Measurements from ENCODE around the gene CISTR. TPM values are rescaled to one million over a fixed set of nuclear protein-coding genes. Genes with fewer than 3 reads are reported as not detected.
"Not testable (repeated sequence)": the region's sequence is repeated elsewhere in the genome, so short reads cannot be mapped to it uniquely, and the experiment has no call there.

Gene CISTR
- total RNA-seq, 1 donor from 2014 or later: not detected

GRCh38 chr12:53720946-53721345 lies 30.8 kb downstream of the CISTR start:
- DNase-seq (ENCODE audit: low read depth, low spot score): no peak

- DNase-seq (ENCODE audit: low read depth, low spot score): no peak
Observed at GRCh38 chr12:53719649-53720048, 32.1 kb downstream of the CISTR start.

GRCh38 chr12:53718567-53718966 lies 33.2 kb downstream of the CISTR start:
- not testable (repeated sequence) for DNase-seq (ENCODE audit: low read depth, low spot score)

- DNase-seq (ENCODE audit: low read depth, low spot score): no peak
Observed at GRCh38 chr12:53717319-53717718, 34.5 kb downstream of the CISTR start.

GRCh38 chr12:53714004-53714403 lies 37.8 kb downstream of the CISTR start:
- no peak for DNase-seq (ENCODE audit: low read depth, low spot score)

- DNase-seq (ENCODE audit: low read depth, low spot score): no peak
Observed at GRCh38 chr12:53713516-53713915, 38.3 kb downstream of the CISTR start.

- DNase-seq (ENCODE audit: low read depth, low spot score): no peak
Observed at GRCh38 chr12:53712059-53712643, 39.6 kb downstream of the CISTR start.

- no peak for DNase-seq (ENCODE audit: low read depth, low spot score)
Observed at GRCh38 chr12:53710091-53710490, 41.7 kb downstream of the CISTR start.

- no peak for DNase-seq (ENCODE audit: low read depth, low spot score)
Observed at GRCh38 chr12:53709671-53710070, 42.1 kb downstream of the CISTR start.

- DNase-seq (ENCODE audit: low read depth, low spot score): no peak
Observed at GRCh38 chr12:53706080-53706479, 45.7 kb downstream of the CISTR start.

GRCh38 chr12:53703756-53704155 lies 48.0 kb downstream of the CISTR start:
- DNase-seq (ENCODE audit: low read depth, low spot score): no peak

- peak; percentile 5 for DNase-seq (ENCODE audit: low read depth, low spot score)
Observed at GRCh38 chr12:53701518-53702264, 50.1 kb downstream of the CISTR start.

GRCh38 chr12:53700567-53700966 lies 51.2 kb downstream of the CISTR start:
- DNase-seq (ENCODE audit: low read depth, low spot score): no peak

GRCh38 chr12:53699678-53700025 lies 52.1 kb downstream of the CISTR start:
- DNase-seq (ENCODE audit: low read depth, low spot score): no peak

GRCh38 chr12:53698948-53699677 lies 52.7 kb downstream of the CISTR start:
- no peak for DNase-seq (ENCODE audit: low read depth, low spot score)

- no peak for DNase-seq (ENCODE audit: low read depth, low spot score)
Observed at GRCh38 chr12:53696655-53697331, 55.0 kb downstream of the CISTR start.

Other genes starting within 250 kb of the CISTR start
- gene NPFF, start 244.5 kb downstream of the CISTR start, total RNA-seq: not detected in 2 replicates
- gene ATF7, start 125.6 kb downstream of the CISTR start, total RNA-seq: 10.5 and 12.1 TPM in 2 replicates
- gene ATP5MC2, start 75.9 kb downstream of the CISTR start, total RNA-seq: 103 and 144 TPM in 2 replicates
- gene CALCOCO1, start 24.5 kb downstream of the CISTR start, total RNA-seq: 42.0 and 58.7 TPM in 2 replicates
- gene HOXC13, start 186.9 kb upstream of the CISTR start, total RNA-seq: not detected in 2 replicates
- not detected in 2 replicates for gene HOXC12, start 202.9 kb upstream of the CISTR start, total RNA-seq
- gene HOXC11, start 221.1 kb upstream of the CISTR start, total RNA-seq: not detected in 2 replicates
- not detected in 2 replicates for gene HOTAIR, start 223.0 kb upstream of the CISTR start, total RNA-seq
- not detected in 2 replicates for gene HOXC10, start 233.2 kb upstream of the CISTR start, total RNA-seq
- not detected in 2 replicates for gene HOXC9, start 248.2 kb upstream of the CISTR start, total RNA-seq